ENCODE measurements around the gene CCDC144A. TPM values are rescaled to one million over a fixed set of nuclear protein-coding genes. Genes with fewer than 3 reads are reported as not detected.
"Not testable (repeated sequence)": the region's sequence is repeated elsewhere in the genome, so short reads cannot be mapped to it uniquely, and the experiment has no call there.

Gene CCDC144A
- total RNA-seq, 2 experiments from 2014 or later: 6.5 to 6.6 TPM

DNA sequence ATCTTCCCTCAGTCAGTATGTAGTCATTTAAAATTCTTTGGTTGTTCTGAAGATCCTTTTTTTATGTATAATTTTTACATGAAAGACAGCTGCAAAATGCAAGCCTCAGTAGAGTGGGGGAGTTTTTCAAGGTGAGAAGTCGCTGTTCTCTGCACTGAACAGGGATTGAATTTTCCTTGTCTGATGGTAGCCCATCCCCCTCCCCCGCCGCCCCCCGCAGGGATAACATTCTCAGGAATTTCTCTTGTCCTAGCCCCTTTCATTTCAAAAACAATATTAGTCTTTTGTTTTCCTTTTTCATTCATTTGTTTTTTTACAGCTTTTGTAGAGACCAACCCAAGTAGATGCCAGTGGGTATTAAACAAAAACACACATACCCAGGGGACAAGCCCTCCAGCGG lies 2.9 kb upstream of the CCDC144A start:
- H3K4me3 Mint-ChIP-seq; POLR2A ChIA-PET; H3K4me1 Mint-ChIP-seq; DNase-seq; H3K9me3 Mint-ChIP-seq; H3K27ac Mint-ChIP-seq; CTCF ChIA-PET; H3K36me3 Mint-ChIP-seq (ENCODE audit: low read depth): not testable (repeated sequence)
- H3K27me3 Mint-ChIP-seq: peaks cover 16% of the 10 kb centered on the region

DNA sequence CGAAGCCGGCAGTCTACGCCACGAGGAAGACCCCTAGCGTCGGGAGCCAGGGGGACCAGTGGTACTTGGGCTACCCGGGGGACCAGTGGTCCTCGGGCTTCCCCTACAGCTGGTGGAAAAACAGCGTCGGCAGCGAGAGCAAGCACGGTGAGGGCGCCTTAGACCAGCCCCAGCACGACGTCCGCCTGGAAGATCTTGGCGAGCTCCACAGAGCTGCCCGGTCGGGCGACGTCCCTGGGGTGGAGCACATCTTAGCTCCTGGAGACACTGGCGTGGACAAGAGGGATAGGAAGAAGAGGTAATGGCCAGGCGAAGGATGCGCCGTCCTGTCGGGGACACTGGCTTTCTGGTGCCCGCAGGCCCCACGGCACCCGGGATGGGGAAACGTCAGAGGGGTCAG lies 406 bp downstream of the CCDC144A start:
- DNase-seq; H3K4me1 Mint-ChIP-seq; POLR2A ChIA-PET; H3K36me3 Mint-ChIP-seq (ENCODE audit: low read depth); H3K27me3 Mint-ChIP-seq; H3K9me3 Mint-ChIP-seq: not testable (repeated sequence)
- Mint-ChIP-seq H3K27ac (peak overlapping the region; percentile 66), H3K4me3 (peak overlapping the region; percentile 25)
- CTCF ChIA-PET: interaction anchor here (0.6 to 1.9 kb wide), 5 partner anchors 38 to 1097 kb away, joined by 3 to 9 read pairs (median 4); no protein-coding TSS in a partner anchor

- H3K9me3 Mint-ChIP-seq; H3K36me3 Mint-ChIP-seq (ENCODE audit: low read depth); DNase-seq; H3K4me1 Mint-ChIP-seq; H3K27ac Mint-ChIP-seq; POLR2A ChIA-PET; H3K4me3 Mint-ChIP-seq; CTCF ChIA-PET: not testable (repeated sequence)
- H3K27me3 Mint-ChIP-seq: peaks cover 10% of the 10 kb centered on the region
Measured at GRCh38 chr17:16697603-16698002, 7.6 kb downstream of the CCDC144A start.

GRCh38 chr17:16745492-16746203 lies 55.6 kb downstream of the CCDC144A start:
- H3K27me3 Mint-ChIP-seq: peaks cover 45% of the 10 kb centered on the region
- CTCF ChIA-PET; H3K36me3 Mint-ChIP-seq (ENCODE audit: low read depth); DNase-seq; POLR2A ChIA-PET; H3K4me1 Mint-ChIP-seq; H3K4me3 Mint-ChIP-seq; H3K27ac Mint-ChIP-seq; H3K9me3 Mint-ChIP-seq: not testable (repeated sequence)

DNA sequence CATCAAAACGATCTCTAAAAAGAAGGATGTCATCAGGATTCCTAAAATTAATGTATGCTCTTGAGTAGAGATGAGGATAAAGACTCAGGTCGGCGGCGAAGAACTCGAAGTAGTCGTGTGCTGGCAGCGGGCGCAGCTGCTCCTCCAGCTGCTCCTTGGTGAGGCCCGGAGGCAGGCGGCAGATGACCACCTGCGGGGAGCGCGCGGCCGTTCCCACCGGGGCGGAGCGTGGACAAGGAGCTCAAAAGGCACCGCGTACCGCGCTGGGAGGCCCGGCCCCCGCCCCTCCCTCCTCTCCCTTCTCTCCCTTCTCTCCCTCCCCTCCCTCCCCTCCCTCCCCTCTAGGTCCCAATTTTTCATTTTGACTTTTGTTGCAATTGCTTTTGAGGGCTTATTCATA lies 56.5 kb downstream of the CCDC144A start:
- H3K36me3 Mint-ChIP-seq (ENCODE audit: low read depth); H3K9me3 Mint-ChIP-seq; H3K4me3 Mint-ChIP-seq; POLR2A ChIA-PET; CTCF ChIA-PET; DNase-seq; H3K4me1 Mint-ChIP-seq; H3K27ac Mint-ChIP-seq: not testable (repeated sequence)
- peaks cover 50% of the 10 kb centered on the region for H3K27me3 Mint-ChIP-seq

GRCh38 chr17:16750515-16750914 lies 60.5 kb downstream of the CCDC144A start:
- H3K4me1 Mint-ChIP-seq; CTCF ChIA-PET; DNase-seq; H3K36me3 Mint-ChIP-seq (ENCODE audit: low read depth); POLR2A ChIA-PET; H3K27ac Mint-ChIP-seq; H3K4me3 Mint-ChIP-seq; H3K9me3 Mint-ChIP-seq: not testable (repeated sequence)
- peaks cover 36% of the 10 kb centered on the region for H3K27me3 Mint-ChIP-seq

GRCh38 chr17:16751224-16751923 lies 61.3 kb downstream of the CCDC144A start:
- CTCF ChIA-PET; H3K27ac Mint-ChIP-seq; H3K4me3 Mint-ChIP-seq; POLR2A ChIA-PET; H3K36me3 Mint-ChIP-seq (ENCODE audit: low read depth); H3K9me3 Mint-ChIP-seq; H3K4me1 Mint-ChIP-seq: not testable (repeated sequence)
- H3K27me3 Mint-ChIP-seq: peaks cover 28% of the 10 kb centered on the region
- peak; percentile 8 for DNase-seq

DNA sequence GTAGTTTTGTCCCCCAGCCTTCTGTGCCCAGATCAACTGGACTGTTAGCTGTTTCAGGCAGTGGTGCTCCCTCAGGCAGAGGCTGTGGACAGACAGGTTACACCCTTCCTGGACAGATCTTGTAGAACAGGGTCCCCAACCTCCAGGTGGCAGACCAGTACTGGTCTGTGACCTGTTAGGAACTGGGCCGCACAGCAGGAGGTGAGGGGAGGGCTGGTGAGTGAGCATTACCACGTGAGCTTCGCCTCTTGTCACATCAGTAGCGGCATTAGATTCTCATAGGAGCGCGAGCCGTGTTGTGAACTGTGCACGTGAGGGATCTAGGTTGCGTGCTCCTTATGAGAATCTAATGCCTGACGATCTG lies 61.9 kb downstream of the CCDC144A start:
- H3K4me1 Mint-ChIP-seq; CTCF ChIA-PET; POLR2A ChIA-PET; DNase-seq; H3K4me3 Mint-ChIP-seq; H3K36me3 Mint-ChIP-seq (ENCODE audit: low read depth); H3K9me3 Mint-ChIP-seq; H3K27ac Mint-ChIP-seq: not testable (repeated sequence)
- H3K27me3 Mint-ChIP-seq: peaks cover 25% of the 10 kb centered on the region

DNA sequence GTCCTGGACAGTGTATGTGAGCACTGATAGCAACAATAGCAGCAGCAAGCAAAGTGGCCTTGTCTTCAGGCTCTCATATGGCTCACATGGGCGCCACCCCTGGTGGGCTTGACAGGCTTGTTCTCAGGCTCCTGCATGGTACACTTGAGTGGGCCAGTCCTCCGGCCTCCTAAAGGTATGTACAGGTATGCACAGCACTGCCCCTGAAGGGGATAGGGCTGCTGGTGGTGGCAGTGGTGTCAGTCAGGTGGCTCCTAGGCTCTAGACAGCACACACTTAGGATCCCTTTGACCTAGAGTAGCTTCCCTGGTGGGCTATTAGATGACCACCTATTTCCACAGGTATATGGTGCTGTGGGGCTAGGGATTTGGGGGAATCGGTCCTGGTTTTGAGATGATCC lies 67.5 kb downstream of the CCDC144A start:
- H3K9me3 Mint-ChIP-seq; H3K27ac Mint-ChIP-seq; H3K36me3 Mint-ChIP-seq (ENCODE audit: low read depth); CTCF ChIA-PET; DNase-seq; POLR2A ChIA-PET; H3K27me3 Mint-ChIP-seq; H3K4me3 Mint-ChIP-seq; H3K4me1 Mint-ChIP-seq: not testable (repeated sequence)

GRCh38 chr17:16758177-16758576 lies 68.1 kb downstream of the CCDC144A start:
- H3K4me1 Mint-ChIP-seq; H3K4me3 Mint-ChIP-seq; DNase-seq; CTCF ChIA-PET; H3K27ac Mint-ChIP-seq; POLR2A ChIA-PET; H3K36me3 Mint-ChIP-seq (ENCODE audit: low read depth); H3K9me3 Mint-ChIP-seq; H3K27me3 Mint-ChIP-seq: not testable (repeated sequence)

DNA sequence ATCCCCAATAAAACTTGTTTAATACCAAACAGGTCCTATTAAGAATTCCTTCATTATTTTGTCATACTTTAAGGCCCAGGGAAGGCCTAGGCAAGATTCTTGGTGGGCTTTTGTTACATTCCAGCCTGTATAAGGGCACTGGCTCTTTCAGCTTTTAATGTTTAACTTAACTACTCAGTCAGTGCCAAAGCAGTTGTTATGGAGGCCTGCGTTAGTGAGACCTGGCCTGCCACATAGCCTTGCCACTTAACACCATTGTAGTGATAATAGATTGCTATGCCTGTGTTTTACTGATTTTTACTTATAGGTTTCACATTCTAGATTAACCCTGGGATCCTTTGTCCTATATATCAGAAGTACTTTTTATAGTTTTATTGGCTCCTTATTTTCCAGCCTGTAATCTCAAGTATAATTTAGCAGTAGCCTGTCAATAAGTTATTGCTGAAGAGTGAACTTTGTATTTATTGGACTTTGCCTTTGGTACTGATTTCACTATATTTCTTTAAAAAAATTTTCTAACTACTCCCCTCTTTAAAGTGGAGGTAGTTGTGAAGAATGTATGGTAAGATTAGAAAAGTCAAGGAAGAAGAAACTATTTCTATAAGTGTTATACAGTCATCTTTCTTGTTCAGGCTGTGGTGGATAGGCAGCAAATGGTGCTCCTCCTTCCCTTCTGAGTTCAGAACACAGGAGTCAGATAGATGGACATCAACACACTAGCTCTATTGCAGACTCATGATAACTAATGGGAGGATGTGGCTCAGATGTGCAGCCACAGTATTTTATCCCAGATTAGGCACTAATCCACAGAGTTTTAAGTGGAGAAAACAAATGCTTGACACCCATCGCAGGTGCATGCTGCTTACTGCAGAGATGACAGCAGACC lies 78.5 kb downstream of the CCDC144A start:
- POLR2A ChIA-PET; DNase-seq; H3K36me3 Mint-ChIP-seq (ENCODE audit: low read depth); H3K4me1 Mint-ChIP-seq; H3K27me3 Mint-ChIP-seq; CTCF ChIA-PET; H3K9me3 Mint-ChIP-seq; H3K4me3 Mint-ChIP-seq; H3K27ac Mint-ChIP-seq: not testable (repeated sequence)

GRCh38 chr17:16772394-16773145 lies 82.5 kb downstream of the CCDC144A start:
- POLR2A ChIA-PET; H3K27ac Mint-ChIP-seq; H3K4me3 Mint-ChIP-seq; H3K4me1 Mint-ChIP-seq; H3K9me3 Mint-ChIP-seq; DNase-seq; CTCF ChIA-PET; H3K36me3 Mint-ChIP-seq (ENCODE audit: low read depth); H3K27me3 Mint-ChIP-seq: not testable (repeated sequence)

DNA sequence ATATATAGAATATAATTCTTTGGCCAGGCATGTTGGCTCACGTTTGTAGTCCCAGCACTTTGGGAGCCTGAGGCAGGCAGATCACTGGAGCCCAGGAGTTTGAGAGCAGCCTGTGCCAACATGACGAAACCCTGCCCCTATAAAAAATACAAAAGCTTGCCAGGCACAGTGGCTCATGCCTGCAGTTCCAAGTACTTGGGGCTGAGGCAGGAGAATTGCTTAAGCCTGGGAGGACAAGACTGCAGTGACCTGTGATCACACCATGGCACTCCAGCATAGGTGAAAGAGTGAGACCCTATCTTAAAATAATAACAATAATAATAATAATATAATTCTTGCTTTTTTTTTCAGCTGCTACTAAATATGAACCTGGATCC lies 83.1 kb downstream of the CCDC144A start:
- H3K27me3 Mint-ChIP-seq; H3K9me3 Mint-ChIP-seq; POLR2A ChIA-PET; CTCF ChIA-PET; H3K27ac Mint-ChIP-seq; H3K4me3 Mint-ChIP-seq; H3K36me3 Mint-ChIP-seq (ENCODE audit: low read depth); DNase-seq; H3K4me1 Mint-ChIP-seq: not testable (repeated sequence)

Measured in activated CD4-positive, alpha-beta T cell treated with anti-CD3 and anti-CD28 coated beads, Interleukin-2, amount 10 ng/mL, durations not matched to agents 7 days and 5 days (primary cell).